Activated CD4-positive, alpha-beta memory T cell treated with anti-CD3 and anti-CD28 coated beads, Interleukin-2, amount 10 ng/mL, durations not matched to agents 7 days and 5 days (primary cell): ENCODE results near the gene STXBP4. TPM values are rescaled to one million over a fixed set of nuclear protein-coding genes. Genes with fewer than 3 reads are reported as not detected.

Source experiments
- CTCF ChIA-PET: fragments of 350-600 bp; sonication (Branson Sonifier 250); formaldehyde crosslinking; loops from one replicate; lab custom pipeline; 2021; ENCODE audit warnings: antibody characterized with exemption, inconsistent platforms; lab: Charles Lee
- POLR2A ChIA-PET: fragments of 350-600 bp; sonication (Branson Sonifier 250); formaldehyde crosslinking; loops from one replicate; lab custom pipeline; 2021; ENCODE audit warnings: antibody characterized with exemption; lab: Charles Lee
- DNase-seq: peaks from one replicate; pipeline ENCODE4 v3.0.0-alpha.2; 2020
- H3K27ac Mint-ChIP-seq: one replicate; pipeline ENCODE4 v1.8.0; 2021; ENCODE audit warnings: mild to moderate bottlenecking, mixed read lengths
- H3K27me3 Mint-ChIP-seq: one replicate; pipeline ENCODE4 v1.8.0; 2021; ENCODE audit warnings: mixed read lengths
- H3K36me3 Mint-ChIP-seq: one replicate; pipeline ENCODE4 v1.8.0; 2021; ENCODE audit warnings: low read depth, mixed read lengths
- H3K4me1 Mint-ChIP-seq: one replicate; pipeline ENCODE4 v1.8.0; 2021; ENCODE audit warnings: mixed read lengths
- H3K4me3 Mint-ChIP-seq: one replicate; pipeline ENCODE4 v1.8.0; 2021; ENCODE audit warnings: mild to moderate bottlenecking, mixed read lengths
- H3K9me3 Mint-ChIP-seq: one replicate; pipeline ENCODE4 v1.8.0; 2021; ENCODE audit warnings: mixed read lengths
- total RNA-seq, 2 experiments: library from RNA; stranded (reverse); gene quantifications; one replicate each; pipeline ENCODE4 v1.2.3, GENCODE V29; 2021

Gene STXBP4
- total RNA-seq, 2 experiments from 2014 or later = 4.7 to 6.6 TPM

DNA sequence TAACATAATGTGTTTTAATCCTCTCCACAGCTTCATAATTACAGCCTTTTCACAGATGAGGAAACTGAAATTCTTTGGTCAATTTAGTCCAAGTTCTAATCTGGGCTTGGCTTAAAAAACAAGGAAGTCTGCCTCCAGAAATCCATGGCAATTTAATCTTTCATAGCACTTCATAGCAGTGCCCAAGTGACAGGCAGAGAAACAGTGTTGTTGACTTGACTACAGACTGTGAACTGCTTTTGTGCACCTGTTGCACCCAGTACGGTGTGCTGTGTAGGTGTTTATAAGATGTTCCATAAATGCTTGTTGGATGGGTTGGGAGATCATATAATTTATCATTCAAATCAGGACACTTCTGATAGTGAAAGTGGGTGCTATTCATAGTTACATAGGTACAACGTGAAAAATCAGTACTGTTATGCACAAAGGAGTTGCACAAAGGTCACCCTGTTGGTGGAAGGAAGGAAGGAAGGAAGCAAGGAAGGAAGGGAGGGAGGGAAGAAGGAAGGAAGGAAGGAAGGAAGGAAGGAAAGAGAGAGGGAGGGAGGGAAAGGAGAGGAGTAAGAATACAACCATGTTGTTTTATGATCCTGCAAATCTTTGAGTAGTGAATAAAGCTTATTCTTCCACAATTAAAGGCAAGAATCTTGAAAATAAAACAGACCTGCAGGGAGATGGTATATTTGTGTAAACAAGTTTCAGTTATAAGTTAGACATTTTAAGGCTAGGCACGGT is 239.7 kb downstream of the STXBP4 start:
- Mint-ChIP-seq H3K4me1 (no peaks in the 10 kb centered on the region), H3K36me3 (no peaks in the 10 kb centered on the region), H3K27me3 (peaks cover 4% of the 10 kb centered on the region), H3K4me3 (no peak overlapping the region), H3K9me3 (no peaks in the 10 kb centered on the region), H3K27ac (no peak overlapping the region)
- DNase-seq = no peak
- CTCF ChIA-PET = no interaction called here
- POLR2A ChIA-PET = no interaction called here

- no peaks in the 10 kb centered on the region for H3K4me1 Mint-ChIP-seq
- CTCF ChIA-PET = no interaction called here
- no peaks in the 10 kb centered on the region for H3K36me3 Mint-ChIP-seq
- H3K27ac Mint-ChIP-seq = no peak overlapping the region
- no peaks in the 10 kb centered on the region for H3K9me3 Mint-ChIP-seq
- POLR2A ChIA-PET = no interaction called here
- no peak overlapping the region for H3K4me3 Mint-ChIP-seq
- no peaks in the 10 kb centered on the region for H3K27me3 Mint-ChIP-seq
- DNase-seq = no peak
Observed at GRCh38 chr17:55210292-55210691, 241.7 kb downstream of the STXBP4 start.

- Mint-ChIP-seq H3K36me3 (no peaks in the 10 kb centered on the region), H3K4me3 (no peak overlapping the region), H3K27me3 (no peaks in the 10 kb centered on the region), H3K27ac (no peak overlapping the region), H3K9me3 (no peaks in the 10 kb centered on the region), H3K4me1 (peaks cover 2% of the 10 kb centered on the region)
- no peak for DNase-seq
- ChIA-PET POLR2A (no interaction called here), CTCF (no interaction called here)
Observed at GRCh38 chr17:55212880-55213279, 244.3 kb downstream of the STXBP4 start.

GRCh38 chr17:55215711-55216110 is 247.1 kb downstream of the STXBP4 start:
- no peaks in the 10 kb centered on the region for H3K9me3 Mint-ChIP-seq
- no peaks in the 10 kb centered on the region for H3K36me3 Mint-ChIP-seq
- no peak overlapping the region for H3K4me3 Mint-ChIP-seq
- peaks cover 2% of the 10 kb centered on the region for H3K4me1 Mint-ChIP-seq
- POLR2A ChIA-PET = no interaction called here
- CTCF ChIA-PET = no interaction called here
- H3K27ac Mint-ChIP-seq = no peak overlapping the region
- no peak for DNase-seq
- peaks cover 7% of the 10 kb centered on the region for H3K27me3 Mint-ChIP-seq

GRCh38 chr17:55216888-55217287 is 248.3 kb downstream of the STXBP4 start:
- CTCF ChIA-PET = no interaction called here
- H3K4me3 Mint-ChIP-seq = no peak overlapping the region
- H3K9me3 Mint-ChIP-seq = no peaks in the 10 kb centered on the region
- no peaks in the 10 kb centered on the region for H3K36me3 Mint-ChIP-seq
- DNase-seq = no peak
- no peak overlapping the region for H3K27ac Mint-ChIP-seq
- H3K4me1 Mint-ChIP-seq = peaks cover 2% of the 10 kb centered on the region
- H3K27me3 Mint-ChIP-seq = peaks cover 7% of the 10 kb centered on the region
- POLR2A ChIA-PET = no interaction called here

DNA sequence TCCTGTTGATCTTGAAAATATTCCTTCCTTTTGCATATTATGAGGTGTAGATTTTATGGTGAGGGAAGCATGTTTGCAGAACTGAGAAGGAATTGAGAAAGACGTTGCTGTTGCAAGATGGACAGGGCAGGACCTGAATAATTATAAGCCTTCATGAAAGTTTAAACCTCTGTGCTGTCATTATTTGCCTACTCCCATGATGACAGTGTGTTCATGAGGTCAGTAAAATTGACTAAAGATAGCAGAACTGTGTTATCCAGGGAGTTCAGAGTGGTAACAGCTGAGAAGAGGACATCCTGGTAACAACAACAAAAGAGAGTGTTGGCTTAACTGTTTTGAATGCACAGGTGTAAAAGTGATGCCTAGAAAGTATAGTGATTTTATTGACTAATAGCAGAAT is 250.9 kb downstream of the STXBP4 start:
- no peak overlapping the region for H3K27ac Mint-ChIP-seq
- DNase-seq = no peak
- H3K4me1 Mint-ChIP-seq = peaks cover 2% of the 10 kb centered on the region
- H3K4me3 Mint-ChIP-seq = no peak overlapping the region
- CTCF ChIA-PET = no interaction called here
- no peaks in the 10 kb centered on the region for H3K9me3 Mint-ChIP-seq
- H3K36me3 Mint-ChIP-seq = no peaks in the 10 kb centered on the region
- H3K27me3 Mint-ChIP-seq = peaks cover 13% of the 10 kb centered on the region
- POLR2A ChIA-PET = no interaction called here

DNA sequence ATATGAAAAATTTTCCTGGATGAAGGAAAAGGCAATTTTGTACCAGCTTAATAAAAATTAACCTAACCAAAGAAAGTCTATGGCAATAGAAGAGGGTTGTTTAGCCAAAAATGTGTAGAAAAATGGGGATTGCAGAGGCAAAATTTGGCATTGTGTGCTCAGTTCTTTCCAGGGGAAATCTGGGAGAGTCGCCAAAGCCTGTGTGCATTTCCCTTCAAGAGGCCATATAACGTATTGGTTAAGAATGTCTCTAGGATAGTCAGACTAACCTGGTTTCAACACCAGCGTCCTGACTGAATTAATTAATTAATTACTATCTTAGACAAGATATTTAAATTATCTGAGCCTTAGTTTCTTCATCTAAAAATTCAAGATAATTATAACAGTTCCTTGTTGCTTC is 251.4 kb downstream of the STXBP4 start:
- H3K4me3 Mint-ChIP-seq = no peak overlapping the region
- no peaks in the 10 kb centered on the region for H3K36me3 Mint-ChIP-seq
- POLR2A ChIA-PET = no interaction called here
- CTCF ChIA-PET = no interaction called here
- H3K27ac Mint-ChIP-seq = no peak overlapping the region
- peaks cover 13% of the 10 kb centered on the region for H3K27me3 Mint-ChIP-seq
- no peaks in the 10 kb centered on the region for H3K9me3 Mint-ChIP-seq
- DNase-seq = no peak
- H3K4me1 Mint-ChIP-seq = peaks cover 2% of the 10 kb centered on the region

Other genes starting within 250 kb of the STXBP4 start
- gene TOM1L1, start 67.9 kb upstream of the STXBP4 start, total RNA-seq = under 1 TPM; 0.83 to 0.86 TPM
- gene COX11, start 111 bp upstream of the STXBP4 start, total RNA-seq = 10 to 100 TPM; 49.1 to 50.7 TPM